Measurements from ENCODE around the gene TM4SF1.
"Not testable (repeated sequence)": the region's sequence is repeated elsewhere in the genome, so short reads cannot be mapped to it uniquely, and the experiment has no call there.

TM4SF1 gene

GRCh38 chr3:149396476-149396875 is 19.0 kb upstream of the TM4SF1 start:
- H3K27ac ChIP-seq = no peak overlapping the region
- DNase-seq (ENCODE audit: low read depth, low spot score) = no peak

DNA sequence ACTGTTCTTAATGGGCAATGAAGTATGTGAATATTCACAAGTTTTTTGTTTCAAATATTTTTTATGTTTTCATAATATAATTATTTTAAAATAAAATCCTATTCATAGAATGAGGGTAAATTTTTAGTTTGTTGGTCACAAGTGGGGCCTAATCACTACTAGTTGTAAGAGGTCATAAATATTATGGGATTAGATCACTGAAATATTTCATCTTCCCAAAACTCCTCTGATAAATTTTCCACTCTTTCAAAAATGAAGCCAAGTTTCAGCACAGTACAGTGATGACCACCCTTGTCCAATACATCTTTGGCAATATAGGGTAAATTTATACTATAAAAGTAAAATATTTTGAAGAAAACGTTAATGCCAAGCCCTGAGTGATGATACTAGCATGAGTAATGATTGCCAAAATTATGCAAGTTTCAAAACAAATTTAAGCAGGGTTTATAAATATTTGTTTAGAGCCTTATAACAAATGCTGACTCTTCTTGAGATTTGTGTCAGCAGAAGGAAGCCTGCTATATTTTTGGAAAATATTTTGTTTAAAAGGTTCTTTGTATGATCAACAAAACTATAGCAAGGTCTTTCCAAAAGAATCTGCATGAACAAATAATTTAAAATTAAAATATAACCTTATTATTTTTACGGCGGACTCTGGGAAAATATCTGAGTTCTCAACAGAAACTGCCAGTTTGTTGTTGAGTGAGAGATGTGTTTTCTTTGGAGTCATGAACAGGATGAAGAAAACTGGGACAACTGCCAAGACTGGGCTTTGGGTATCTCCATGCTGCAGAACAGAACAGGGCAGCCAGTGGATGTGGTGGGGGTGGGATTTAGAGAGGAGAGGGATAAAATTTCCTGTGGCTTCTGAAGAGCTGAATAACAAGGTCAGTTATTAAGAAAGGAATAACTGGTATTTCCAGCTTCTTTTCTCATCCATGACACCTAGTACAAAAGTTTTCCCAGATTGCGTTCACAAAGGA is 17.9 kb upstream of the TM4SF1 start:
- DNase-seq (ENCODE audit: low read depth, low spot score) = no peak
- no peak overlapping the region for H3K27ac ChIP-seq

GRCh38 chr3:149393345-149394160 is 16.1 kb upstream of the TM4SF1 start:
- no peak for DNase-seq (ENCODE audit: low read depth, low spot score)
- H3K27ac ChIP-seq = no peak overlapping the region

DNA sequence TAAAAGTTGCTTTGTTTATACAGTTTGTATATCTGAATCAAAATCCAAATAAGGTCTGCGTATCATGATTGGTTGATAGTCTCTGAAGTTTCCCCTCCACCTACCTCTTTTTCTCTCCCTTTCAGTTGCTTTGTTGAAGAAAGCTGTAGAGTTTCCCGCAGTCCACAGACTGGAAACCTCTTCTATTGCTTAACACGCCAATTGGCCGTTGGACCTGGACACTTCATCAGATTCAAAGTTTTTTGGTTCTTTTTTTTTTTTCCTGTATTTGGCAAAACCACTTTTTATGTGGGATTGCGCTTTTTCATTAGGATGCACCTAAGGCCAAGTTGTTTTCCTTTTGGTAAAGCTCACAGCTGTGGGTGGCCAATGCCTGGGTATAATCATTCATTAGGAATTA is 14.5 kb upstream of the TM4SF1 start:
- no peak overlapping the region for H3K27ac ChIP-seq
- DNase-seq (ENCODE audit: low read depth, low spot score) = no peak

GRCh38 chr3:149390772-149391212 is 13.3 kb upstream of the TM4SF1 start:
- DNase-seq (ENCODE audit: low read depth, low spot score) = peak; percentile 90
- H3K27ac ChIP-seq = peak overlapping the region; percentile 96

DNA sequence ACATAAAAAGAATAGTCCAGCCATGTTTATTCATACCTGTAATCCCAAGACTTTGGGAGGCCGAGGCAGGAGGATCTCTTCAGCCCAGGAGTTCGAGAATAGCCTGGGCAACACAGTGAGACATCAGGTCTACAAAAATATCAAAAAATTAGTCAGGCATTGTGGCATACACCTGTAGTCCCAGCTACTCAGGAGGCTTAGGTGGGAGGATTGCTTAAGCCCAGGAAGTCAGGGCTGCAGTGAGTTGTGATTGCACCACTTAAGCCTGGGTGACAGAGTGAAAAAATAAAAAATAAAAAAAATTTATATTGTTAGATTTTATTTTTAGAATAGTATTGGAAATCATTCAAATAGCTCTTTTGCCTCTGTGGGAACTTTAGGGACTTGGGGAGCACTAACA is 12.8 kb upstream of the TM4SF1 start:
- no peak for DNase-seq (ENCODE audit: low read depth, low spot score)
- peak overlapping the region; percentile 96 for H3K27ac ChIP-seq

DNA sequence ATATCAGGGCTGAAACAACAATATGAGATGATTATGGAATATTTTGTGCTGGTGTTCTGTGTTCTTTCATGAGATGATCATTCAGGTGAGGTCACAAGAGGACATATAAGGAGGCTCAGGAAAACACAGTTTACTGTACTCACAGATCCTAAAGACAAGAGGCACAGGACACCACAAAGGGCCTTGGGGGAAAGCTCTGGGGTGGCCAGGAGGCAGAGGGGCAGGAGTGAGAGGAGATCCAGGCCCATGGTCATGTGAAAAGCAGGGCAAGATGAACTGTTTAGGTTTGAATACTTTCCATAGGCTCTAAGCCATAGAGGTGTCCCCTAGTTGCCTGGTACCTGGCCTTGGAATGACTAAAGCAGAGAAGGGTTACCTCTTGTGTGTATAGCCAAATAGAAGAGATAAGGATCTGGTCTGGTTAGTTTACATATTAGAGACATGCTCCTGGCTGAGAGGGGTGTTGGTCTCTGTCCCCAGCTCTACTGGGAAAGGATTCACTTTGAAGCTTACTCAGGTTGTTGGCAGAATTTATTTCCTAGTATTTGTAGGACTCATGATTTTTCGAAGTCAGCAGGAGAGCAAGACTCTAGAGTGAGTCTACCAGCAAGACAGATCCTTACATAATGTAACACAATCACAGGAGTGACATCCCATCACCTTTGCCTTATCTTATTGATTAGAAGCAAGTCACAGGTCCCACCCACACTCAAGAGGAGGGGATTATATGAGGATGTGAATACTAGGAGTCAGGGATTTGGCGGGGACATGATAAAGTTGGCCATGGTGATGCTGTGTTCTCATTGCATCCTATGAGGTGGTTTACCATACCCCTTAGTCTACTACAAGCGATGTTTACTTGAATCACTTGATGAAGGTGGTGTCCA is 11.3 kb upstream of the TM4SF1 start:
- no peak for DNase-seq (ENCODE audit: low read depth, low spot score)
- peak overlapping the region; percentile 96 for H3K27ac ChIP-seq

DNA sequence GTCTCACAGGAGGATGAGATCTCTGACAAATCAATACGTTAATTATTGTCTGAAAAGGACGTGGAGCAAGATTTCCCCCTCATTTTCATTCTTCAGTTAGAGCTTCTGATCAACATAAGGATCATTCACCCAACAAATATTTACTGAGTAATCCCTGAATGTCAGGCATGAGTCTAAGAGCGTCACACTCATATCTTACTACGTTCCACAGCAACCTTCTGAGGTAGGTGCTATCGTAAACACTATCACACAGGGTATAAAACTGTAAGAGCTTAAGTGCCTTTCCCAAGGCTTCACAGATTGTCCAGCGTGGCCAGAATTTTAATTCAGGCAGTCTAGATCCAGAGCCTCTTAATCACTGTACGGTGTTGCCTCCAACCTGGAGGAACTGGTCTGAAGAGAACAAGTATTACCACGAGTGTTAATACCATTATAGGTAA is 10.6 kb upstream of the TM4SF1 start:
- no peak for DNase-seq (ENCODE audit: low read depth, low spot score)
- peak overlapping the region; percentile 96 for H3K27ac ChIP-seq

DNA sequence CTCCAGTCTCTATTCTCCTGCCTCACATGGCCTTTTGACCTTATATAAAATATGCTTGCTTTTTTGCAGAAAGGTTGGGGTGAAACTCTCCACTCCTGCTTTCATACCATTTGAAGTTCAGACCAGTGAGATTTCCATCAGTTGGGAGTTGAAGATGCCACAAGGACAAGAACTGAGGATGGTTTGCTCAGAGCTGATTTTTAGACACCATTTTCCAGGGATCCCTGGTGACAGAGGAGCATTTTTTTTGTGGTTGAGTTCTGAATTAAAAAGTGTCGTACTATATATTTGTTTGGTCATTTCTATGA is 8.8 kb upstream of the TM4SF1 start:
- DNase-seq (ENCODE audit: low read depth, low spot score) = no peak
- peak overlapping the region; percentile 96 for H3K27ac ChIP-seq

DNA sequence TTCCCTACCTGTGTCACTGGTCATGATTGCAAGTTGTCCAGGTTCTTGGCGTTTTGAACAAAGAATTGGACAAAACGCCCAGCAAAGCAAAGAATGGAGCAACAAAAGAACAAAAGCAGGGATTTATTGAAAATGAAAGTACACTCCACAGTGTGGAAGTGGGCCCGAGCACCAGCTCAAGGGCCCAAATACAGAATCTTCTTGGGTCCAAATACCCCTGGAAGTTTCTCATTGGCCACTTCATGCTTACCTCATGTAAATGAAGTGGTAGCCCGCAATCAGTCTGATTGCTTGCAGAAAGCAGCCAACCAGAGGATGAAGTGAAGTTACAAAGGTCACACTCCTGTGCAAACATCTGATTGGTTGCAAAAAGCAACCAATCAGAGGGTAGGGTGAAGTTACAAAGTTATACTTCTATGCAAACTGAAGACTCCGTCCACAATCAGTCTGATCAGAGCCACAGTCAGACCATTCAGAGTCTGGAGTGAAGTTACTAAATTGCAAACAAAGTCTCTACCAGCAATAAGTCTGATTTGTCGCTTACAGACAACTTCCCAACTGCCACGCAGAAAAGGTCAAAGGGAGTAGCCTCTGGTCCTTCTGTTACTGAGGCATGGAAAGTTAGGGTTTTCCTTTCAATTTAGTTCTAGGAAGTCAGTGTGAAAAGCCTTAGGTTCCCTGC is 8.3 kb upstream of the TM4SF1 start:
- DNase-seq (ENCODE audit: low read depth, low spot score) = no peak
- H3K27ac ChIP-seq = peak overlapping the region; percentile 96

DNA sequence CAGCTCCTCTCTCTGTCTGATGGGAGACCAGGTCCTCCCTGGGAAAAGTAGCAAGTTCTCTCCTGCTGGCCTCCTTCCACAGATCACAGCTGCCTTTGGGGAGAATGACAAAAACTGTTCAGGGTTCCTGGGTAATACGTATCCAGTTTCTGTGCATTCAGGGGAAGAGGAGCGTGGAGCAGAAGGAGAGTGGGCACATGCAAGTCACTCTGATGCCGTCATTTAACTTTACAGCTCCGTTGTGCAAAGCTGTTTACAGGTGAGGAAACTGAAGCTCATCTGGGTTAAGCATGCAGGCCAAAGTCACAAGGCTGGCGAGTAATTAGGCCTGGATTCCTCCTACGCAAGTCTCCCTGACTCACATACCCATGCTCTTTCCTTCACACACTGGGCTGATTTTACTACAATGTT is 7.5 kb upstream of the TM4SF1 start:
- DNase-seq (ENCODE audit: low read depth, low spot score) = peak; percentile 93
- H3K27ac ChIP-seq = peak overlapping the region; percentile 96

GRCh38 chr3:149384167-149384566 is 6.7 kb upstream of the TM4SF1 start:
- H3K27ac ChIP-seq = peak overlapping the region; percentile 96
- DNase-seq (ENCODE audit: low read depth, low spot score) = no peak

GRCh38 chr3:149383703-149384102 is 6.3 kb upstream of the TM4SF1 start:
- H3K27ac ChIP-seq = no peak overlapping the region
- no peak for DNase-seq (ENCODE audit: low read depth, low spot score)

GRCh38 chr3:149382518-149382917 is 5.1 kb upstream of the TM4SF1 start:
- no peak for DNase-seq (ENCODE audit: low read depth, low spot score)
- peak overlapping the region; percentile 12 for H3K27ac ChIP-seq

GRCh38 chr3:149382101-149382467 is 4.6 kb upstream of the TM4SF1 start:
- peak overlapping the region; percentile 12 for H3K27ac ChIP-seq
- no peak for DNase-seq (ENCODE audit: low read depth, low spot score)

- no peak for DNase-seq (ENCODE audit: low read depth, low spot score)
- no peak overlapping the region for H3K27ac ChIP-seq
Measured at GRCh38 chr3:149381173-149382100, 4.0 kb upstream of the TM4SF1 start.

DNA sequence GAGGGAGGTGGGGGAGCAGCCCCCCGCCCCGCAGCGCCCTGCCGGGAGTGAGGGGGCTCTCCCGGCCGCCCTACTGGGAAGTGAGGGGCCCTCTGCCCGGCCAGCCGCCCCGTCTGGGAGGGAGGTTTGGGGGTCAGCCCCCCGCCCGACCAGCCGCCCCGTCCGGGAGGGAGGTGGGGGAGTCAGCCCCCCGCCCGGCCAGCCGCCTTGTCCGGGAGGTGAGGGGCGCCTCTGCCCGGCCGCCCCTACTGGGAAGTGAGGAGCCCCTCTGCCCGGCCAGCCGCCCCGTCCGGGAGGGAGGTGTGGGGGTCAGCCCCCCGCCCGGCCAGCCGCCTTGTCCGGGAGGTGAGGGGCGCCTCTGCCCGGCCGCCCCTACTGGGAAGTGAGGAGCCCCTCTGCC is 2.8 kb upstream of the TM4SF1 start:
- DNase-seq (ENCODE audit: low read depth, low spot score); H3K27ac ChIP-seq: not testable (repeated sequence)

DNA sequence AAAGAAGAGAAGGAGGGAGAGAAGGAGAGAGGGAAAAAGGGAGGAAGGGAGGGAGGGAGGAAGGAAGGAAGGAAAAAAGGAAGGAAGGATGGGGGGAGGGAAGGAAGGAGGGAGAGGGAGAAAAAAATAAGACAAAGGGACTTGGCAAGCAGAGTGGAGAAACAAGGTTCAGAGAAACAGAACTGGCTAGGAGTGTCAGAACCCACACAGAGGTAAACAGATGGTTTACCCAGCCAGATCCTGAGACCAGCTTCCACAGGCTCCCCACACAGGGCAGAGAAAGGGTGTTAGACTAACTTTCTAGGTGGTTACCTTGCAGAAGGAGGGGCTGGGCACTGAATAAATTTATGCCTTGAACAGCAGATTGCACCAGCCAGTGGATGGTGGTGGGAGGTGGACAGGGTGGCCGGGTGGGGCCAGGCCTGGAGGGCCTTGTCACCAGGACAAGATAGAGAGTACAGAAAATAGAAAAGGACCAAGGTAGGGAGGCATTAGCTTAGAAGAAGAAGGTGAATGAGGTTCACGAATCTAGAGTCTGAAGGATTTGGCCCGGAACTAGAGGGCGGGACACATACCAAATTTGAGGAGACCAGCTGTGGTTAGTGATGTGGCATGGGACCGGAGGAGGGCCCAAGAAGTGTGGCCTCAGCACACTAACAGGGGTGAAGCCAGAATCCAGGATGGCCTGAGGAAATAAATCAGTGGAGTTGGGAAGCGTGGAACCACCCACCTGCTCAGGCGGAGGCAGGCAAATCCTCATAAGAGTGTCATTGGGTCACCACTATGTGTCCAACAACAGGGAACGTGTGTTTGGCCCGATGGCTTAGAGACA is 1.2 kb upstream of the TM4SF1 start:
- H3K27ac ChIP-seq = peak overlapping the region; percentile 91

More for the DNA sequence above, 1.2 kb upstream of the TM4SF1 start:
- no peak for DNase-seq (ENCODE audit: low read depth, low spot score)
